Nephron progenitor cell (in vitro differentiated cells): Measurements from ENCODE around the gene RNF220.

Source experiments
- DNase-seq: peaks from one replicate; pipeline ENCODE4 v3.0.0; 2021
- H3K27ac Mint-ChIP-seq: 2 replicates; pipeline ENCODE4 v1.8.0; 2021; ENCODE audit warnings: mild to moderate bottlenecking, moderate library complexity, mixed read lengths
- H3K27me3 Mint-ChIP-seq: 2 replicates; pipeline ENCODE4 v1.8.0; 2021; ENCODE audit warnings: mild to moderate bottlenecking, low read depth, mixed read lengths; ENCODE audit not compliant: poor library complexity
- H3K36me3 Mint-ChIP-seq: 2 replicates; pipeline ENCODE4 v1.8.0; 2021; ENCODE audit warnings: low read depth, mixed read lengths
- H3K4me1 Mint-ChIP-seq: 2 replicates; pipeline ENCODE4 v1.8.0; 2021; ENCODE audit warnings: mixed read lengths
- H3K4me3 Mint-ChIP-seq: 2 replicates; pipeline ENCODE4 v1.8.0; 2021; ENCODE audit warnings: mild to moderate bottlenecking, moderate library complexity, mixed read lengths
- H3K9me3 Mint-ChIP-seq: 2 replicates; pipeline ENCODE4 v1.8.0; 2021; ENCODE audit warnings: mild to moderate bottlenecking, moderate library complexity, mixed read lengths
- CTCF ChIP-seq: fragments of 200-600 bp; sonication (generic); IDR thresholded peaks from 2 replicates; pipeline ENCODE4 v1.5.0; 2021; ENCODE audit warnings: antibody characterized with exemption

RNF220 gene

GRCh38 chr1:44631647-44632539 lies 226.8 kb downstream of the RNF220 start:
- Mint-ChIP-seq H3K36me3 (peaks cover 50% of the 10 kb centered on the region), H3K4me1 (peaks cover 58% of the 10 kb centered on the region), H3K27ac (peak overlapping the region; percentile 100), H3K4me3 (peak overlapping the region; percentile 88), H3K27me3 (peaks cover 3% of the 10 kb centered on the region), H3K9me3 (no peaks in the 10 kb centered on the region)
- peak; percentile 89 for DNase-seq
- TF ChIP-seq CTCF = no peak

- no peak for TF ChIP-seq CTCF
- Mint-ChIP-seq H3K9me3 (no peaks in the 10 kb centered on the region), H3K27me3 (peaks cover 3% of the 10 kb centered on the region), H3K36me3 (peaks cover 52% of the 10 kb centered on the region), H3K4me1 (peaks cover 65% of the 10 kb centered on the region), H3K4me3 (peak overlapping the region; percentile 88), H3K27ac (peak overlapping the region; percentile 100)
- DNase-seq = no peak
Observed at GRCh38 chr1:44632598-44632997, 227.5 kb downstream of the RNF220 start.

GRCh38 chr1:44634606-44635189 lies 229.6 kb downstream of the RNF220 start:
- H3K27ac Mint-ChIP-seq = no peak overlapping the region
- peaks cover 86% of the 10 kb centered on the region for H3K4me1 Mint-ChIP-seq
- no peak for DNase-seq
- H3K27me3 Mint-ChIP-seq = peaks cover 7% of the 10 kb centered on the region
- H3K4me3 Mint-ChIP-seq = peak overlapping the region; percentile 49
- no peaks in the 10 kb centered on the region for H3K9me3 Mint-ChIP-seq
- no peak for TF ChIP-seq CTCF
- peaks cover 53% of the 10 kb centered on the region for H3K36me3 Mint-ChIP-seq

- H3K27ac Mint-ChIP-seq = no peak overlapping the region
- peaks cover 91% of the 10 kb centered on the region for H3K4me1 Mint-ChIP-seq
- H3K27me3 Mint-ChIP-seq = peaks cover 10% of the 10 kb centered on the region
- DNase-seq = no peak
- no peaks in the 10 kb centered on the region for H3K9me3 Mint-ChIP-seq
- no peak for TF ChIP-seq CTCF
- H3K36me3 Mint-ChIP-seq = peaks cover 53% of the 10 kb centered on the region
- H3K4me3 Mint-ChIP-seq = peak overlapping the region; percentile 24
Observed at GRCh38 chr1:44635439-44635838, 230.4 kb downstream of the RNF220 start.

- H3K4me1 Mint-ChIP-seq = peaks cover 91% of the 10 kb centered on the region
- TF ChIP-seq CTCF = no peak
- H3K4me3 Mint-ChIP-seq = peak overlapping the region; percentile 24
- H3K9me3 Mint-ChIP-seq = no peaks in the 10 kb centered on the region
- peaks cover 10% of the 10 kb centered on the region for H3K27me3 Mint-ChIP-seq
- H3K27ac Mint-ChIP-seq = no peak overlapping the region
- peaks cover 53% of the 10 kb centered on the region for H3K36me3 Mint-ChIP-seq
- no peak for DNase-seq
Observed at GRCh38 chr1:44636083-44636687, 231.1 kb downstream of the RNF220 start.
